HepG2 (cell line): Measurements from ENCODE around the gene GSK3A. TPM values are rescaled to one million over a fixed set of nuclear protein-coding genes. Genes with fewer than 3 reads are reported as not detected.

ENCODE experiments used
- AKNA ChIP-seq: sonication (generic); formaldehyde crosslinking; IDR thresholded peaks from 2 replicates; pipeline ENCODE4 v1.4.0; 2020; ENCODE audit warnings: missing genetic modification reagents, borderline replicate concordance
- BCL6 ChIP-seq: IDR thresholded peaks from 2 replicates; pipeline ENCODE4 v1.6.1; 2016; ENCODE audit warnings: missing genetic modification reagents, missing compliant biosample characterization
- CHD2 ChIP-seq: IDR thresholded peaks from 2 replicates; pipeline ENCODE4 v1.6.1; 2011; ENCODE audit warnings: low read depth, low read length, improper control_type of control experiment
- DPF2 ChIP-seq: sonication (generic); formaldehyde crosslinking; IDR thresholded peaks from 2 replicates; pipeline ENCODE4 v1.4.0; 2020; ENCODE audit warnings: mild to moderate bottlenecking, low read depth, missing genetic modification reagents, borderline replicate concordance
- FOXC1 ChIP-seq: sonication (generic); formaldehyde crosslinking; IDR thresholded peaks from 2 replicates; pipeline ENCODE4 v1.8.0; 2022; ENCODE audit warnings: mild to moderate bottlenecking, missing genetic modification reagents, borderline replicate concordance
- FOXK2 ChIP-seq: fragments of 450-650 bp; IDR thresholded peaks from 2 replicates; pipeline ENCODE4 v1.6.1; 2016
- GPN1 ChIP-seq: sonication (generic); formaldehyde crosslinking; IDR thresholded peaks from 2 replicates; pipeline ENCODE4 v1.5.1; 2020; ENCODE audit warnings: missing genetic modification reagents, borderline replicate concordance
- KLF16 ChIP-seq, 2 experiments: sonication (generic) in 1 of 2; formaldehyde crosslinking in 1 of 2; IDR thresholded peaks; 2 replicates each; pipeline versions ENCODE4 v1.6.1 to v1.8.0; 2016 to 2023; ENCODE audit warnings: missing genetic modification reagents in 2 of 2, missing compliant biosample characterization in 1 of 2
- MEF2D ChIP-seq: sonication (generic); formaldehyde crosslinking; IDR thresholded peaks from 2 replicates; pipeline ENCODE4 v1.5.1; 2020; ENCODE audit warnings: mild to moderate bottlenecking, missing genetic modification reagents
- RAD51 ChIP-seq: fragments of 450-650 bp; IDR thresholded peaks from 2 replicates; pipeline ENCODE4 v1.6.1; 2016; ENCODE audit warnings: borderline replicate concordance
- RNF2 ChIP-seq: fragments of 450-650 bp; conservative IDR thresholded peaks from 2 replicates; pipeline ENCODE4 v1.6.1; 2016; ENCODE audit warnings: low read depth
- YY1 ChIP-seq: IDR thresholded peaks from 2 replicates; pipeline ENCODE4 v1.6.1; 2011; ENCODE audit warnings: low read length, low read depth, moderate library complexity, mild to moderate bottlenecking; ENCODE audit not compliant: insufficient read depth, insufficient replicate concordance
- ZNF407 ChIP-seq: sonication (generic); formaldehyde crosslinking; IDR thresholded peaks from one replicate; pipeline ENCODE4 v1.5.1; 2020; ENCODE audit warnings: mild to moderate bottlenecking, missing genetic modification reagents; ENCODE audit errors: not compliant biosample characterization
- polyA plus RNA-seq, 8 experiments: library from polyadenylated mRNA; depleted of rRNA in 3 of 8; stranded (reverse) in 7 of 8; unstranded in 1 of 8; fragments of >200 nt; fragmentation: Illumina TruSeq in 4 of 8; extraction: Trizol in 4 of 8; gene quantifications; 2 replicates each; pipeline versions ENCODE4 v1.2.1 to v1.2.3, GENCODE V29; 2011 to 2016; ENCODE audit warnings: low read depth in 4 of 8, missing spikeins in 1 of 8, mixed read lengths in 1 of 8; ENCODE audit not compliant: insufficient read depth in 1 of 8
- total RNA-seq, 5 experiments: library from RNA; depleted of rRNA; stranded (reverse); fragments of >200 nt; fragmentation: Illumina TruSeq; extraction: Trizol; gene quantifications; 2 replicates each; pipeline ENCODE4 v1.2.3, GENCODE V29; 2016; ENCODE audit warnings: low read depth in 1 of 5

The GSK3A gene
- total and polyA plus RNA-seq, 2 of the 13 experiments (the other 11 are each of a cell fraction or from before 2014, with no cell fraction given), result 16.9 to 52.5 TPM

- TF ChIP-seq AKNA (CRISPR knock-in tag) (0 out of 2 replicates have a peak, but pooled peaks have one; percentile 15), ZNF407 (peak; percentile 57), DPF2 (no peak), BCL6 (0 out of 2 replicates have a peak, but pooled peaks have one; percentile 23), FOXK2 (peak; percentile 77; the same call in 1 of the 2 replicates), RNF2 (0 out of 2 replicates have a peak, but pooled peaks have one; percentile 33), RAD51 (peak; percentile 26; the same call in 1 of the 2 replicates), KLF16 (CRISPR knock-in tag; IDR thresholded peaks at IDR 0.05) (peak in 1 of 2 experiments; percentile 95; a peak in 2 of 4 replicates), GPN1 (no peak), CHD2 (peak; percentile 55; the same call in 1 of the 2 replicates), FOXC1 (CRISPR knock-in tag) (peak; percentile 76; the same call in 1 of the 2 replicates), MEF2D (CRISPR knock-in tag) (0 out of 2 replicates have a peak, but pooled peaks have one; percentile 56), YY1 (peak; percentile 54)
These were observed 22.3 kb downstream of the GSK3A start, which contains the start of gene ZNF526 (continued) for GRCh38 chr19:42219812-42220750.
